OCI-LY1 (cell line): ENCODE results near the gene CHCHD3.

Experiments used
- EZH2 ChIP-seq: fragments of 200-600 bp; sonication (generic), shearing (Covaris generic); IDR thresholded peaks from 2 replicates; pipeline ENCODE4 v1.8.0; 2017; ENCODE audit warnings: borderline replicate concordance, mixed run types, mild to moderate bottlenecking, antibody characterized with exemption, low read length, moderate library complexity, mixed read lengths
- TF ChIP-seq, protein P1 (sequence below): fragments of 200-600 bp; sonication (generic), shearing (Covaris generic); IDR thresholded peaks from 2 replicates; pipeline ENCODE4 v1.5.1; 2017; ENCODE audit warnings: mild to moderate bottlenecking, antibody characterized with exemption, low read length, moderate library complexity, mixed read lengths

GRCh38 chr7:132934017-132934416 lies 147.9 kb downstream of the CHCHD3 start:
- TF ChIP-seq, protein P1, sequence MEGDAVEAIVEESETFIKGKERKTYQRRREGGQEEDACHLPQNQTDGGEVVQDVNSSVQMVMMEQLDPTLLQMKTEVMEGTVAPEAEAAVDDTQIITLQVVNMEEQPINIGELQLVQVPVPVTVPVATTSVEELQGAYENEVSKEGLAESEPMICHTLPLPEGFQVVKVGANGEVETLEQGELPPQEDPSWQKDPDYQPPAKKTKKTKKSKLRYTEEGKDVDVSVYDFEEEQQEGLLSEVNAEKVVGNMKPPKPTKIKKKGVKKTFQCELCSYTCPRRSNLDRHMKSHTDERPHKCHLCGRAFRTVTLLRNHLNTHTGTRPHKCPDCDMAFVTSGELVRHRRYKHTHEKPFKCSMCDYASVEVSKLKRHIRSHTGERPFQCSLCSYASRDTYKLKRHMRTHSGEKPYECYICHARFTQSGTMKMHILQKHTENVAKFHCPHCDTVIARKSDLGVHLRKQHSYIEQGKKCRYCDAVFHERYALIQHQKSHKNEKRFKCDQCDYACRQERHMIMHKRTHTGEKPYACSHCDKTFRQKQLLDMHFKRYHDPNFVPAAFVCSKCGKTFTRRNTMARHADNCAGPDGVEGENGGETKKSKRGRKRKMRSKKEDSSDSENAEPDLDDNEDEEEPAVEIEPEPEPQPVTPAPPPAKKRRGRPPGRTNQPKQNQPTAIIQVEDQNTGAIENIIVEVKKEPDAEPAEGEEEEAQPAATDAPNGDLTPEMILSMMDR, result no peak
- TF ChIP-seq EZH2, result no peak
